H9 (cell line): Measurements from ENCODE around the gene HYAL1. TPM values are rescaled to one million over a fixed set of nuclear protein-coding genes. Genes with fewer than 3 reads are reported as not detected.

Source experiments
- DNase-seq: peaks from one replicate; pipeline ENCODE4 v3.0.0-alpha.2; 2017
- H2AFZ ChIP-seq: one replicate; pipeline ENCODE4 v1.6.1; 2013; ENCODE audit warnings: mild to moderate bottlenecking, low read length, control low read depth, moderate library complexity
- H2AK5ac ChIP-seq: 2 replicates; pipeline ENCODE4 v1.6.1; 2013; ENCODE audit warnings: low read length, control low read depth, mixed read lengths; ENCODE audit not compliant: insufficient read length
- H2BK120ac ChIP-seq: one replicate; pipeline ENCODE4 v1.6.1; 2013; ENCODE audit warnings: low read depth, mild to moderate bottlenecking, low read length, control low read depth, inconsistent platforms; ENCODE audit not compliant: poor library complexity, severe bottlenecking
- H2BK12ac ChIP-seq: 2 replicates; pipeline ENCODE4 v1.6.1; 2013; ENCODE audit warnings: low read length, control low read depth, mixed read lengths, low read depth; ENCODE audit not compliant: insufficient read length
- H2BK15ac ChIP-seq: 2 replicates; pipeline ENCODE4 v1.6.1; 2013; ENCODE audit warnings: low read depth, low read length, control low read depth
- H2BK20ac ChIP-seq: one replicate; pipeline ENCODE4 v1.6.1; 2013; ENCODE audit warnings: low read depth, mild to moderate bottlenecking, low read length, control low read depth, inconsistent platforms; ENCODE audit not compliant: poor library complexity, severe bottlenecking
- H2BK5ac ChIP-seq: 2 replicates; pipeline ENCODE4 v1.6.1; 2013; ENCODE audit warnings: low read length, control low read depth, mixed read lengths; ENCODE audit not compliant: insufficient read length
- H3K14ac ChIP-seq: 2 replicates; pipeline ENCODE4 v1.6.1; 2013; ENCODE audit warnings: low read length, control low read depth; ENCODE audit not compliant: insufficient read depth
- H3K18ac ChIP-seq: 2 replicates; pipeline ENCODE4 v1.6.1; 2013; ENCODE audit warnings: low read depth, mild to moderate bottlenecking, mixed read lengths, low read length, control low read depth; ENCODE audit not compliant: insufficient read length
- H3K23ac ChIP-seq: 2 replicates; pipeline ENCODE4 v1.6.1; 2013; ENCODE audit warnings: low read length, control low read depth, mixed read lengths, low read depth; ENCODE audit not compliant: insufficient read length
- H3K23me2 ChIP-seq: 2 replicates; pipeline ENCODE4 v1.6.1; 2013; ENCODE audit warnings: low read depth, mild to moderate bottlenecking, mixed read lengths, low read length, control low read depth; ENCODE audit not compliant: insufficient read length, poor library complexity, severe bottlenecking
- H3K27ac ChIP-seq: 2 replicates; pipeline ENCODE4 v1.5.1; 2013; ENCODE audit warnings: low read length, control low read depth, mixed read lengths, low read depth; ENCODE audit not compliant: insufficient read length
- H3K27me3 ChIP-seq: 2 replicates; pipeline ENCODE4 v1.6.1; 2013; ENCODE audit warnings: low read length, control low read depth, inconsistent platforms; ENCODE audit not compliant: insufficient read depth
- H3K4ac ChIP-seq: 2 replicates; pipeline ENCODE4 v1.6.1; 2013; ENCODE audit warnings: low read depth, mild to moderate bottlenecking, control low read depth, inconsistent platforms, low read length, moderate library complexity
- H3K4me1 ChIP-seq: 2 replicates; pipeline ENCODE4 v1.6.1; 2013; ENCODE audit warnings: low read length, control low read depth, inconsistent platforms; ENCODE audit not compliant: insufficient read depth
- H3K4me2 ChIP-seq: 2 replicates; pipeline ENCODE4 v1.6.1; 2013; ENCODE audit warnings: low read length, control low read depth, mixed read lengths; ENCODE audit not compliant: insufficient read length, insufficient read depth
- H3K56ac ChIP-seq: 2 replicates; pipeline ENCODE4 v1.6.1; 2013; ENCODE audit warnings: low read depth, mild to moderate bottlenecking, mixed read lengths, low read length, control low read depth; ENCODE audit not compliant: insufficient read length
- H3K79me1 ChIP-seq: 2 replicates; pipeline ENCODE4 v1.6.1; 2013; ENCODE audit warnings: low read depth, mild to moderate bottlenecking, moderate library complexity, low read length, control low read depth, inconsistent platforms; ENCODE audit not compliant: insufficient read depth, poor library complexity, severe bottlenecking
- H3K79me2 ChIP-seq: 2 replicates; pipeline ENCODE4 v1.6.1; 2013; ENCODE audit warnings: low read length, control low read depth, inconsistent platforms; ENCODE audit not compliant: insufficient read depth
- H3K9ac ChIP-seq: 2 replicates; pipeline ENCODE4 v1.6.1; 2013; ENCODE audit warnings: low read length, control low read depth, mixed read lengths; ENCODE audit not compliant: insufficient read length; ENCODE audit errors: extremely low read depth
- H3K9me3 ChIP-seq: one replicate; pipeline ENCODE4 v1.6.1; 2013; ENCODE audit warnings: low read depth, low read length, inconsistent platforms; ENCODE audit not compliant: control insufficient read depth
- H3T11ph ChIP-seq: one replicate; pipeline ENCODE4 v1.6.1; 2013; ENCODE audit warnings: mild to moderate bottlenecking, low read length, control low read depth, inconsistent platforms
- H4K20me1 ChIP-seq: one replicate; pipeline ENCODE4 v1.6.1; 2013; ENCODE audit not compliant: control insufficient read depth, insufficient read length, insufficient read depth
- H4K5ac ChIP-seq: 2 replicates; pipeline ENCODE4 v1.6.1; 2013; ENCODE audit warnings: low read depth, mild to moderate bottlenecking, mixed read lengths, low read length, control low read depth; ENCODE audit not compliant: insufficient read length
- H4K8ac ChIP-seq: replicated peaks from 2 replicates; pipeline ENCODE4 v1.6.1; 2013; ENCODE audit warnings: low read length, control low read depth, mixed read lengths, low read depth; ENCODE audit not compliant: insufficient read length
- H4K91ac ChIP-seq: 2 replicates; pipeline ENCODE4 v1.6.1; 2013; ENCODE audit warnings: low read depth, mild to moderate bottlenecking, moderate library complexity, mixed read lengths, low read length, control low read depth; ENCODE audit not compliant: insufficient read length
- H3K27ac Mint-ChIP-seq, 3 experiments: 2 replicates in 2 of 3; 3 replicates in 1 of 3; pipeline ENCODE4 v1.8.0; 2020 to 2021; ENCODE audit warnings: mixed read lengths in 3 of 3, mild to moderate bottlenecking in 1 of 3, moderate library complexity in 1 of 3
- H3K27me3 Mint-ChIP-seq: 2 replicates; pipeline ENCODE4 v1.8.0; 2021; ENCODE audit warnings: low read depth, mild to moderate bottlenecking, moderate library complexity, mixed read lengths
- H3K36me3 Mint-ChIP-seq, 3 experiments: 2 replicates in 2 of 3; 3 replicates in 1 of 3; pipeline ENCODE4 v1.8.0; 2020 to 2021; ENCODE audit warnings: low read depth in 3 of 3, mixed read lengths in 3 of 3; ENCODE audit not compliant: insufficient read depth in 1 of 3
- H3K4me1 Mint-ChIP-seq, 2 experiments: 2 replicates each; pipeline ENCODE4 v1.8.0; 2020; ENCODE audit warnings: mixed read lengths in 2 of 2
- H3K4me3 Mint-ChIP-seq, 2 experiments: 2 replicates in 1 of 2; 3 replicates in 1 of 2; pipeline ENCODE4 v1.8.0; 2020 to 2021; ENCODE audit warnings: mild to moderate bottlenecking in 2 of 2, mixed read lengths in 2 of 2, moderate library complexity in 1 of 2
- H3K9me3 Mint-ChIP-seq, 2 experiments: 2 replicates in 1 of 2; 3 replicates in 1 of 2; pipeline ENCODE4 v1.8.0; 2020; ENCODE audit warnings: mild to moderate bottlenecking in 2 of 2, mixed read lengths in 2 of 2, moderate library complexity in 1 of 2
- CTCF ChIP-seq: fragments of 200-600 bp; sonication (generic); conservative IDR thresholded peaks from 3 replicates; pipeline ENCODE4 v1.8.0; 2021; ENCODE audit warnings: antibody characterized with exemption, mild to moderate bottlenecking
- WGBS: extraction: QIAGEN DNeasy Blood & Tissue Kit; methylation state at CpG from one replicate; pipeline ENCODE4 v1.1.7; 2013; ENCODE audit warnings: missing lambda C conversion rate, low lambda C conversion rate, mixed read lengths; ENCODE audit not compliant: insufficient read length; ENCODE audit errors: extremely low coverage; 5-methylcytosine and 5-hydroxymethylcytosine counted together
- total RNA-seq: library from RNA; stranded (reverse); gene quantifications from 2 replicates; pipeline ENCODE4 v1.2.1, GENCODE V29; 2021

The HYAL1 gene
- total RNA-seq, 1 experiment from 2014 or later: 2.0 TPM

- no peaks in the 10 kb centered on the region for H3K9me3 ChIP-seq
- H4K5ac ChIP-seq: no peak overlapping the region
- H2BK20ac ChIP-seq: no peak overlapping the region
- no peak overlapping the region for H4K8ac ChIP-seq
- no peak overlapping the region for H3K4me2 ChIP-seq
- no peak overlapping the region for H3K27ac ChIP-seq
- no peak overlapping the region for H2BK5ac ChIP-seq
- H3K27me3 ChIP-seq: no peaks in the 10 kb centered on the region
- H2BK120ac ChIP-seq: no peak overlapping the region
- no peak overlapping the region for H3K56ac ChIP-seq
- no peaks in the 10 kb centered on the region for H4K20me1 ChIP-seq
- Mint-ChIP-seq H3K36me3 (peaks cover 16 to 32% (median 30%) of the 10 kb centered on the region in 3 experiments; a peak in 6 of 7 replicates), H3K4me3 (no peak overlapping the region), H3K27ac (peak overlapping the region in 1 of 3 experiments; percentile 27; a peak in 1 of 7 replicates), H3K9me3 (no peaks in the 10 kb centered on the region), H3K4me1 (peaks cover 28% of the 10 kb centered on the region in 2 experiments), H3K27me3 (no peaks in the 10 kb centered on the region)
- peaks cover under 1% of the 10 kb centered on the region; the same call in 1 of the 2 replicates for H3K79me2 ChIP-seq
- H3K23ac ChIP-seq: no peak overlapping the region
- H2AFZ ChIP-seq: no peak overlapping the region
- no peak overlapping the region for H3T11ph ChIP-seq
- H3K4ac ChIP-seq: no peak overlapping the region
- peaks cover 3% of the 10 kb centered on the region for H3K79me1 ChIP-seq
- H2BK15ac ChIP-seq: no peak overlapping the region
- no peak overlapping the region for H4K91ac ChIP-seq
- H3K9ac ChIP-seq: no peak overlapping the region
- H3K14ac ChIP-seq: no peak overlapping the region
- H2BK12ac ChIP-seq: no peak overlapping the region
- TF ChIP-seq CTCF: peak; percentile 40; the same call in 2 of the 3 replicates
- no peak overlapping the region for H2AK5ac ChIP-seq
- no peaks in the 10 kb centered on the region; the same call in 1 of the 2 replicates for H3K4me1 ChIP-seq
- peaks cover 10% of the 10 kb centered on the region for H3K23me2 ChIP-seq
- DNase-seq: no peak
- no peak overlapping the region for H3K18ac ChIP-seq
- no CpG with 5 or more reads among the region's 2 CpGs for WGBS
These were observed 49.4 kb upstream of the HYAL1 start for GRCh38 chr3:50352781-50353180.
